ENCODE data around the gene ADAP1.

The ADAP1 gene

GRCh38 chr7:921071-921461, 33.4 kb downstream of the ADAP1 start:
- Histone ChIP-seq H3F3A (ENCODE audit: insufficient read depth, low read length) (no peaks in the 10 kb centered on the region), H3K9ac (ENCODE audit: low read length) (no peak overlapping the region), H3K27me3 (ENCODE audit: insufficient read depth, low read length) (peaks cover 20% of the 10 kb centered on the region; the same call in 1 of the 2 replicates), H3K4me1 (ENCODE audit: insufficient read depth, low read length, severe bottlenecking) (peaks cover 11% of the 10 kb centered on the region), H3K27ac (ENCODE audit: low read depth, low read length, poor library complexity, severe bottlenecking) (no peak overlapping the region), H3K9me2 (ENCODE audit: low read depth, low read length) (no peaks in the 10 kb centered on the region), H3K79me2 (ENCODE audit: insufficient read depth, low read length) (no peaks in the 10 kb centered on the region), H3K9me3 (ENCODE audit: low read length) (no peaks in the 10 kb centered on the region), H2AFZ (ENCODE audit: low read length) (no peak overlapping the region), H3K36me3 (ENCODE audit: insufficient read depth, low read length) (no peaks in the 10 kb centered on the region), H3K4me2 (ENCODE audit: low read length) (no peak overlapping the region), H3K4me3 (ENCODE audit: low read depth, low read length, poor library complexity, severe bottlenecking) (no peak overlapping the region), H4K20me1 (ENCODE audit: insufficient read depth, low read length) (no peaks in the 10 kb centered on the region)
- no peak for TF ChIP-seq EZH2 (IDR thresholded peaks at IDR 0.05; ENCODE audit: borderline replicate concordance, low read length)
- TF ChIP-seq CTCF (IDR thresholded peaks at IDR 0.05; ENCODE audit: low read length): no peak

- peaks cover 20% of the 10 kb centered on the region; the same call in 1 of the 2 replicates for H3K27me3 ChIP-seq (ENCODE audit: insufficient read depth, low read length)
- no peaks in the 10 kb centered on the region for H3F3A ChIP-seq (ENCODE audit: insufficient read depth, low read length)
- peaks cover 11% of the 10 kb centered on the region for H3K4me1 ChIP-seq (ENCODE audit: insufficient read depth, low read length, severe bottlenecking)
- H4K20me1 ChIP-seq (ENCODE audit: insufficient read depth, low read length): no peaks in the 10 kb centered on the region
- no peaks in the 10 kb centered on the region for H3K79me2 ChIP-seq (ENCODE audit: insufficient read depth, low read length)
- no peak overlapping the region for H3K4me2 ChIP-seq (ENCODE audit: low read length)
- no peak overlapping the region for H3K9ac ChIP-seq (ENCODE audit: low read length)
- H3K27ac ChIP-seq (ENCODE audit: low read depth, low read length, poor library complexity, severe bottlenecking): no peak overlapping the region
- H3K4me3 ChIP-seq (ENCODE audit: low read depth, low read length, poor library complexity, severe bottlenecking): no peak overlapping the region
- H3K36me3 ChIP-seq (ENCODE audit: insufficient read depth, low read length): no peaks in the 10 kb centered on the region
- TF ChIP-seq CTCF (IDR thresholded peaks at IDR 0.05; ENCODE audit: low read length) (no peak), EZH2 (IDR thresholded peaks at IDR 0.05; ENCODE audit: borderline replicate concordance, low read length) (no peak)
- H3K9me2 ChIP-seq (ENCODE audit: low read depth, low read length): no peaks in the 10 kb centered on the region
- no peak overlapping the region for H2AFZ ChIP-seq (ENCODE audit: low read length)
- no peaks in the 10 kb centered on the region for H3K9me3 ChIP-seq (ENCODE audit: low read length)
Observed at GRCh38 chr7:920351-921070, 34.0 kb downstream of the ADAP1 start.

- H3K79me2 ChIP-seq (ENCODE audit: insufficient read depth, low read length): no peaks in the 10 kb centered on the region
- H3K9me3 ChIP-seq (ENCODE audit: low read length): no peaks in the 10 kb centered on the region
- H2AFZ ChIP-seq (ENCODE audit: low read length): no peak overlapping the region
- no peak overlapping the region for H3K4me3 ChIP-seq (ENCODE audit: low read depth, low read length, poor library complexity, severe bottlenecking)
- H3K9ac ChIP-seq (ENCODE audit: low read length): no peak overlapping the region
- H3K27ac ChIP-seq (ENCODE audit: low read depth, low read length, poor library complexity, severe bottlenecking): no peak overlapping the region
- no peak overlapping the region for H3K4me2 ChIP-seq (ENCODE audit: low read length)
- TF ChIP-seq EZH2 (IDR thresholded peaks at IDR 0.05; ENCODE audit: borderline replicate concordance, low read length): no peak
- TF ChIP-seq CTCF (IDR thresholded peaks at IDR 0.05; ENCODE audit: low read length): no peak
- no peaks in the 10 kb centered on the region for H3K36me3 ChIP-seq (ENCODE audit: insufficient read depth, low read length)
- H3K27me3 ChIP-seq (ENCODE audit: insufficient read depth, low read length): peaks cover 20% of the 10 kb centered on the region; the same call in 1 of the 2 replicates
- H3F3A ChIP-seq (ENCODE audit: insufficient read depth, low read length): no peaks in the 10 kb centered on the region
- H3K4me1 ChIP-seq (ENCODE audit: insufficient read depth, low read length, severe bottlenecking): peaks cover 11% of the 10 kb centered on the region
- H4K20me1 ChIP-seq (ENCODE audit: insufficient read depth, low read length): no peaks in the 10 kb centered on the region
- no peaks in the 10 kb centered on the region for H3K9me2 ChIP-seq (ENCODE audit: low read depth, low read length)
Observed at GRCh38 chr7:919924-920341, 34.5 kb downstream of the ADAP1 start.
